Dedifferentiated amniotic fluid mesenchymal stem cell (primary cell): ENCODE measurements around the gene FOSL1.

Experiments
- DNase-seq: peaks from one replicate; pipeline ENCODE4 v3.0.0-alpha.2; 2016; ENCODE audit errors: extremely low spot score

FOSL1 gene

DNA sequence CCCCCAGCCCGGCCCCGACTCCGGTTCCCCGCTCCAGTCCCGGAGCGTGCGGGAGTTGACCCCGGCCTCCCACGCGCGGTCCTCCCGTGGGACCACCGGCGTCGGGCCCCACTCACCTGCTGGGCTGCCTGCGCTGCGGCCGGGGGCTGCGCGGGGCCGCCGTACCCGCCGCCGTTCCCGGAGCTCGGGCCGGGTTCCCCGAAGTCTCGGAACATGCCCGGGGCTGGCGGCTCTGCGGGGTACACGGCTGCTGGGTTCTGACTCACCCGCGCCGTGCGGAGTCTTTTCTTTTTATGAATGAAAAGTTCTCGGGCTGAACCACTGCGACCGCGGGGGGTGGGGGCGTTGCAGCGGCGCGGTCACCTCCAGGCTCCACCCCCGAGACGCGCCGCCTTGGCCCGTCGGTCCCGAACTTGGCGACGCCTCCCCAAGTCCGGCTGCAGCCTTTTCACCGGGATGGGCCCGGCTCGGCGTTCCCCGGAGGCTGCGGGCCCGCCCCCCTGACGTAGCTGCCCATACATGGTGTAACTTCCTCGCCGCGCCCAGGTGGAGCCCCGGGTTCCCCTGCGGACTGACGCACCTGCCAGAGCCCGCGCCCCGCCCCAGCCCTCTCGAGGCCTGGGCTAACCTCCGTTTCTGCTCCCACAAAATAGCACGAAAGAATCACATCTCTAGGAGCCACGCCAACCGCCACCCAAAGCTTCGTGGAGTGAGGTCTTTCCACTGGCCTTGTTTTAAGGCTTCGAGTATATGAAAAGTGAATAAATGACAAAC is at the start of gene FOSL1:
FOSL1 (minus strand) TSS at position 264 of the 774 bp plus-strand sequence; CDS start at position 215, 49 bp downstream.
- peak; percentile 79 for DNase-seq

DNA sequence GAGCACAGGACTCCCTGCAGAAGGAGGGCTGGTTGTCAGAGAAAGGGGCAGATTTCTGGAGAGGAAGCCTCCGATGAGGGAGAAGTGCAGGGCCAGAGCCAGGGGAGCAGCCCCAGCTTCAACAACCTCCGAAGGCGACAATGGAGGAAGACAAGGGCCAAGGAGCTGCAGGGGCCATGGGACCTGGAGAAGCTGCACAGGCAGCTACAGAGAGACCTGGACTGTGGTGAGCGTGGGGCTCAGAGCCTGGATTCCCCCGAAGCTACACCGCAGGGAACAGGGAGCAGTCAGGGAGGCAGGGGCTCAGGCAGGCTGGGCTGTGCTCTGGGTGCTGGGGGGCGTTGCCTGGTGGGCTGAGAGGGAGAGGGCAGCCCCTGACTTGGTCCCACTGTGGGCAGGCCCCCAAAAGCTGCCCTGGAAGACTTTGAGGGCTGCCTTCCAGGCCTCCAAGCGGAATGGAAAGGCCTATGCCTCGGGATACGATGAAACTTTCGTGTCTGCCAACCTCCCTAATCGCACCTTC is 47.5 kb upstream of the FOSL1 start:
- DNase-seq, result no peak

DNA sequence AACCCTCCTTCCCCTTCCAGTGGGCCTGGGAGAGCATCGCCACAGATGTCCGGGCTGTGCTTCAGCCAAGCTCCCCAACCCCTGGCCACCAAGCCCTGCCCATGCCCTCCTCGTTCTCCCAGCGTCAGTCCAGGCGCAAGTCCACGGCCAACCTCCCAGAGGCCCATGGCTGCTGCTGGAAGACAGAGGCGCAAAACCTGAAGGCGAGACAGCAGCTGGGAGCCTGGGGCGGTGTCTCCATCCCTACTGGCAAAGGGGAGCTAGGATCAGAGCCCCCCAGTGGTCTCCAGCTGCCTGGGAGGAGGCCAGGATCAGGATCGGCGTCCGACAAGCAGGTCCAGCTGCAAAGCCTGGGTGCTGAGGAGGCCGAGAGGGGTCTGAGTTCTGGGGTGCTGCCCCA is 46.9 kb upstream of the FOSL1 start:
- no peak for DNase-seq

DNA sequence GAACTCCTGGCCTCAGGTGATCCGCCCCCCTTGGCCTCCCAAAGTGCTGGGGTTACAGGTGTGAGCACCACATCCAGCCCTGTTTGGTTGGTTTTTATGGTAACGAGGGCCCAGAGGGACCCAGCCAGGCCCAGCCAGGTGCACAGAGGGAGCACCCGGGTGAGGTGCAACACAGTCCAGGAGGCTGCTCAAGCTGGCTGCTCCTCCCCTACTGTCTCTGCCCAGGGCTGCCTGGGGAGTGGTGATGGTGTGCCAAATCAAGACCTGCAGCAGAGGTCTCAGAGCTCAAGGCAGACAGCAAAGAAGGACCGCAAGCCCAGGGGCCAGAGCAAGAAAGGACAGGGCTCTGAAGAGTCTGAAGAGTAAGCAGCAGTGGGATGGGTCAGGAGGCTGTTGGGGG is 46.5 kb upstream of the FOSL1 start:
- DNase-seq, result no peak

DNA sequence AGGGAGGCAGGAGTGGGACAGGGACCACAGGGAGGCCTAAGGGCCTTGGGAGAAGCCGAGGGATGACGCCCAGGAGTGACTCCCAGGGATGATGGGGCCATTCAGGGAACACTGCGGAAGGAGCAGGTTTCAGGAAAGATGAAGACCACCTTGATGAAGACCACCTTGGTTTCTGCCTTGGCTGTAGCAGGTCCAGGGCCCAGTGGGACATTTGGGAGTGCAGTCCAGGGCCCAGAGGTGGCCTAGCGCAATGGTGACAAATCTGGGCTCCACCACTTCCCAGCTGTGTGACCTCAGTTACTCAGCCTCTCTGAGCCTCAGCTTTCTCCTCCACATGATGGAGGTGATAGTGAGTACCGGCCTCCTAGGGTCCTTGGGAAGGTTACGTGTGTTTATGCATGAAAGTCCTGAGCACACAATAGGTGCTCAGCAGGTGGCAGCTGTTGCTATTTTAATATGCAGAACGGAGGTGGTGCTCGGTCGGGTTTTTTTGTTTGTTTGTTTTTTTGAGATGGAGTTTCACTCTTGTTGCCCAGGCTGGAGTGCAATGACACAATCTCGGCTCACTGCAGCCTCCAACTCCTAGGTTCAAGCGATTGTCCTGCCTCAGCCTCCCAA is 45.9 kb upstream of the FOSL1 start:
- DNase-seq, result no peak

DNA sequence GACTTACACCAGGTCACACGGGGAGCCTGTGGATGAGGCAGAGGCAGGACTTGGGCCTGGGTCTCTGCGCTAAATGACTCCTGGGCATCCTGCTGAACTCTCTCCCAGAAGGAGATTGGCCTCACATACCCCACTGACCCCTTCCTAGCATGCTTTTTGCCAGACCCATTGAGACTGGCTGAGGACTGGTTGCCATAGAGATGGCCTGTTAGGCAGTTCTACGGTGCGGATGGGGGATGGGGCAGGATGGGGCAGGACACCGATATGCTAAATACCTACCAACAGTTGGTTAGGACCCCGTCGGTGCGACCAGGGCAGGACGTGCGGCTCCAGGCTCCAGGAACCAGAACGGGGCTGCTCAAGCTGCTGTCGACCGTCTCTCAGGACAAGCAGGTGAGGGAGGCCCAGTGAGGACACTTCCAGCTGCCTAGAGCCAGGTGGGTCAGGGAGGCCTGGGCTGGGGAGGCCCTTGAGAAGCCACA is 45.3 kb upstream of the FOSL1 start, which contains the start of gene TSGA10IP:
TSGA10IP (plus strand) TSS at position 51 of the 482 bp plus-strand sequence; CDS start at position 247, 196 bp downstream.
- DNase-seq, result no peak

DNA sequence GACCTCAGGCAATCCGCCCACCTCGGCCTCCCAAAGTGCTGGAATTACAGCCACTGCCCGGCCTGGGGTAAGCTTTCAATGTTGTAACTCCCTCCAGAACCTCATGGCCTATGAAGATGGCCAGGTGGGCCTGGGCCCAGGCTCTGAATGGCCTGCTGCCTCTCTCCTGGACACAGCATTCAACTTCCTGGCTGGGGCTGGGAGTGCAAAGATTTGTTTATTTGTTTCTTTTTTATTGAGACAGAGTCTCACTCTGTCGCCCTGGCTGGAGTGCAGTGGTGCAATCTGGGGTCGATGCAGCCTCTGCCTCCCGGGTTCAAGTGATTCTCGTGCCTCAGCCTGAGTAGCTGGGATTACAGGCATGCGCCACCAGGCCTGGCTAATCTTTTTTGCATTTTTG is 44.6 kb upstream of the FOSL1 start:
- no peak for DNase-seq

DNA sequence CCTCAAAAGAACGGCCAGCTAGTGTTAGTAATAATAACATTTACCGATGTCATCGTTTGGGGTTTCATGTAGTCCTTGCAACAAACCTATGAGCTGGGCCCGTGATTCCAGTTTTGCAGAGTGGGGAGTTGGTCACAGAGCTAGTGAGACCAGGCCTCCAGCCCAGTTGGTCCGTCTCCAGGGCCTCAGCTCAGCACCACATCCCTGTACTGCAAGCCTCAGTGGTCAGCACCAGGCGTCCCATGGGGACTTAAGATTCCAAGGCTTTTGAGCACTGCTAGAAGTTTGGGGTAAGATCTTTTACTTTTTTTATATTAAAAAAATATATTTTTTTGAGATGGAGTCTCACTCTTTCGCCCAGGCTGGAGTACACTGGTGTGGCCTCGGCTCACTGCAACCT is 44.0 kb upstream of the FOSL1 start:
- no peak for DNase-seq

DNA sequence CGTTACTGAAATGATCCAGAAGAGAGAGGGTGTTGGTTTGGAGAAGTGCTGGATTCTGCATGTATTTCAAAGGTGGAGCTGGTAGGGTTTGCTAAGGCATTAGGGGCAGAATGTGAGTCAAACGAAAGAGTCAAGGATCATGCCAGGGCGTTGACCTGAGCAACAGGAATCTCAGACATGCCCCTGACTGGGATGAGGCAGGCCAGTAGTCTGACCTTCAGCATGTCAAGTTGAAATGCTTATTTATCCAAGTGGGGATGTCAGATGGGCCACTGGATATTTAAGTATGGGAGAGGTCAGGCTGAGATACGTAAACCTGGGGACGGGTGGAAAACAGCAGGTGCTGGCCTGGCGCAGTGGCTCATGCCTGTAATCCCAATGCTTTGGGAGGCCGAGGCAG is 42.3 kb upstream of the FOSL1 start:
- no peak for DNase-seq

DNA sequence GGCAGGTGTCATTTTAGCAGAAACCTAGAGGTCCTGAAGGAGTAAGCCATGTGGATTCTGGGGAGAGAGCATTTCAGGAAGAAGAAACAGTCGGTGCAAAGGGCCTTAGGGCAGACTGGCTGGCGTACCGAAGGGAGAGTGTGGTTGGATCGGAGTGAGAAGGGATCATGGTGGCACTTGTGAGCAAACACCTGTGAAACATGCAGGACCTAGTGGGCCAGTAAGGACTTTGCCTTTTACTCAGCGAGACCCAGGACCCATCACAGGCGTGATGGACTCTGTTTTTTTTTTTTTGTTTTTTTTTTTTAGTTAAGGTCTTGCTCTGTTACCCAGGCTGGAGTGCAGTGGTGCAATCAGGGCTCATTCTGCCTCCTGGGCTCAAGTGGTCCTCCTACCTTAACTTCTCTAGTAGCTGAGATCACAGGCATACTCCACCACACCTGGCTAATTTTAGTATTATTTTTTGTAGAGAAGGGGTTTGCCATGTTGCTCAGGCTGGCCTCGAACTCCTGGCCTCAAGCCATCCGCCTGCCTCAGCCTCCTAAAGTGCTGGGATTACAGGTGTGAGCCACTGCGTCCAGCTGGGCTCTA is 41.6 kb upstream of the FOSL1 start:
- DNase-seq, result no peak

DNA sequence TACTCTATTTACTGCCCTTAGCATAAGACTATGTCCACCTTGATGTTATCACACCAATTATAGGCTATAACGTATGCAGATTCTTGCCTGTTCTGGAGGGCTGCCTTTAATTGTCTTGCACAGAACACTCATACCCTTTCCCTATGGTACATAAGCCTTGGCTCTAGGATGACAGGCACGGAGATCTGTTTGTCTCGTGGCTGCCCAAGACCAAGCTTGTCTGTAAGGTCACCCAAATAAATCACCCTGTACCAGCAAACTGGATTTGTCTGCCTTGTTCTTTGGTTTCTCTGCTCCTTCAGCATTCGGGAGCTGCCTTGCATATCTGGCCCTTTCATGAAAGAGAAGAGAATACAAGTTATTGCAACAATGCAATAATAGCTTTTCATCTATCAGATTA is 37.6 kb upstream of the FOSL1 start:
- DNase-seq, result no peak

DNA sequence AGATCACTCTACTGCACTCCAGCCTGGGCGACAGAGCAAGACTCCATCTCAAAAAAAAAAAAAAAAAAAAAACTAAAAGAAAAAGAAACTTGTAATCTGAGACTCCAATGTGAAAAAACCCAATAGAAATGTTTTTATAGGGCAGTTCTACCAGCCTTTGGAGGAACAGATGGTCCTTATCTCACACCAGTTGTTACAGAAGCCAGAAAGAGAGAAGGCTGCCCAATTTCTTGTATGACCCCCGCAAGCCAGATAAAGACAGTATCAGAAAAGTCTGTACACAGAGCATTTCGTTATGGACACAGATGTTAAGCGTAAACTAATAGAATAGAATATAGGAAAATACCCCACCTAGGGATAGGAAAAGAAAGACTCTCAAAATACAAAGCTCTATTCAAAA is 33.8 kb upstream of the FOSL1 start:
- DNase-seq, result no peak

DNA sequence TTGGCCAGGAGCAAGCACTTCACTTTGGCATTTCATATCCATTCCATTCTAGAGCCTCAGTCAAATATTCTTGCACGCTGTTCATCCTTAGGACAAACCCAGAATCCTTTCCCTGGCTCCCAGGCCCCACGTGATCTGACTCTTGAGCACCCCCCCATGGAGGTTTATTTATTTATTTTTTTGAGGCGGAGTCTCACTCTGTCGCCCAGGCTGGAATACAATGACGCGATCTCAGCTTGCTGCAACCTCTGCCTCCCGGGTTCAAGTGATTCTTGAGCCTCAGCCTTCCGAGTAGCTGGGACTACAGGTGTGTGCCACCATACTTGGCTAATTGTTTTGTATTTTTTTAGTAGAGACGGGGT is 32.4 kb upstream of the FOSL1 start:
- DNase-seq, result no peak

DNA sequence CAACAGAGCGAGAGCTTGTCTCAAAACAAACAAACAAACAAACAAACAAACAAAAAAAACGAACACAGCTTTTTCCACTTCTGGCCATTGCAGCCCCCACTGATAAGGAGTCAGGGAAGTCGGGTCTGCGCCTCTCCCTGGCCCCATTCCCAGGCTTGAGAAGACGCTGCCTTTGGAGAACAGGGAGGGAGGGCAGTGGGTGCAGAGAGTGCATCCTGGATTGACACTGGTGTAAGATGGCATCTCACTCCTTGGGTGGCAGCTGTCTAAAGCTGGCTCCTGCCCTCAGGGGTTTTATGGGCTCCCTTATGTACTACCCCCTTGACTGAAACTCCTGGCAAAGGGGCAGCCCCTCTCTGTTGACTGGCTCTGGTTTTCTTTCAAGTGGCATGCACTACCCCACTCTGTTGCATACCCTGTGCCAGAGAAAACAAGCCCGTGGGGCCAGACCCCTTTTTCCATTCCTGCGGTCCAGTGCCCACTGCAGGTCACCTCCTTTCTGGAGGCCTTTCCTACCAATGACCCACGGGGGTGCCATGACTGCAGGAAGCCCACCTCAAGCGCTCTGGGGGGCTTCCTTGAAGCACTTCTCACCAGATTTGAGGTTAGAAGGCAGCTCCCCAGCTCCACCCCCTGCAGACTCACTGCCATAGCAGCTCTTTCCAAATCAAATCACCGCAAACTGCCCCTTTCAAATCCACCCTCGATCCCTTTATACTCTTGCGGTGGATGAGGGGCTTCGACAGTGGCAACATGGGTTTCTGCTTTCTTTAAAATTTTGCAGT is 31.8 kb upstream of the FOSL1 start:
- DNase-seq, result no peak

DNA sequence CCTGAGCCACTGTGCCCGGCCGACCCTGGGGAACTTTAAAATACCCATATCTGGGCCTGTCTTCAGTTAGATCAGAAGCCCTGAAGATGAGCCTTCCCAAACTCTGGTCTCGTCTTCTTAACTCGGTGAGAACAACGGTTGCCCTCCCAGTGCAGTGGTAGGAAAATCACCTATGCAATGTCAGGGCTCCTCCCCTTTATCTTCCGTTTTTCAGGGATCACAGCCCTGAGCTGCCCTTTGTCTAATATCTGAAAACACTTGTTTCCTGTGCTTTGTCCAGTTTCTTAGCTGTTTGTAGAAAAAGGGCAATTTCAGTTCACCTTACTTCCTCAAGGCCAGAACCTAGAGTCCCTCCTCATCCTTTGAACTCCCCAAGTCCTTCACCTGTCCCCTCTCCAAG is 28.5 kb upstream of the FOSL1 start:
- DNase-seq, result no peak

DNA sequence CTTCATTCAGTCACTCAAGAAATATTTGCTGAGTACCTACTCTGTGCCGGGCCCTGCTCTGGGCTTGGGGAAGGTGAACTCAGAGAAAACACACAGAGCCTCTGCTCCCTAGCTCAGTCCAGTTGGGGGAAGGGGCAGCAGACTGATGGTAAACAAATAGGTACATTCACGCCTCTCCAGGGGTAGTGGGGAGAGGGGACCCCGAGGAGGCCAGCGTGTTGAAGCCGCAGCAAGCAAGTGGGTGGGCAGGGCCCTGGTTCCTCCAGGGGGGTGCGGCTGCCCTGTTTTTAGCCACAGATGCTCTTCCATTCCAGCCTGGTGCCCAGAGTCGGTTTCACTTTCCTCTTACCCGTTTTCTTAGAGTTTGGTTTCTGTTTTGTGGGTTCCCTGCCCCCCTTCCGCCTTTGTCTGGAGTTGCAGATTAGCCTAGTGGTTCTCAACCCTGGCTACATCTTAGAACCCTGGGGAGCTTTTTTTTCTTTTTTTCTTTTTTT is 27.8 kb upstream of the FOSL1 start:
- DNase-seq, result no peak

DNA sequence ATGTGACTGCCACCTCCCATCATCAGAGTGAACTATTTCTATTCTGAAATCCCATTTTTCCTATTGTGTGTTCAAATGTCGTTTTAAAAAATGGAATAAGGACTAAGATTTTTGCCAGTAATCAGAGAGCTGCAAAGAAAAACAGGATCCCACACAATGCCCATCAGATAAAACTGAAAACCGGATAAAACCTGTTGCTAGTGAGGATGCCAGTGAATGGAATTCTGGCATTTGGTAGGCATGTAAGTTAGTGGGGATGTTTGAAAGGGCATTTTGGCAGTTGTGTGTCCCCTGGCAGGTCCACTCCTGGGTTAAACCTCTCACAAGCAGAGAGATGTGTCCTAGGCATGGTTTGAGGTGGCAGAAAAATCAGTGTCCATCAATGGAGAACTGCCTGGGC is 25.2 kb upstream of the FOSL1 start:
- DNase-seq, result no peak

DNA sequence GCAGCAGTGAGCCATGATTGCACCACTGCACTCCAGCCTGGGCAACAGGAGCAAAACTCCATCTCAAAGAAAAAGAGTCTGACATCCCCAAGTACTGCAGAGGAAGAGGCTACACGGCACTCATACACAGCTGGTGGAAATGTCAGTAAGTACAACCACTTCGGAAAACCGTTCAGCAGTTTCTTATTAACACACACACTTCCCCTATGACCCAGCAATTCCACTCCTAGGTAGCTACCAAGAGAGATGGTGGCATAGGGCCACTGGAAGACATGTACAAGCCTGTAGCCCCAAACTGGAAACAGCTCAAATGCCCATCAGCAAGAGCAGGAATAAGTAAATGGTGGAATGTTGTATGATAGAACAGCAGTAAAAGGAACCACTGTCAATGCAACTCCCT is 22.4 kb upstream of the FOSL1 start:
- DNase-seq, result no peak

DNA sequence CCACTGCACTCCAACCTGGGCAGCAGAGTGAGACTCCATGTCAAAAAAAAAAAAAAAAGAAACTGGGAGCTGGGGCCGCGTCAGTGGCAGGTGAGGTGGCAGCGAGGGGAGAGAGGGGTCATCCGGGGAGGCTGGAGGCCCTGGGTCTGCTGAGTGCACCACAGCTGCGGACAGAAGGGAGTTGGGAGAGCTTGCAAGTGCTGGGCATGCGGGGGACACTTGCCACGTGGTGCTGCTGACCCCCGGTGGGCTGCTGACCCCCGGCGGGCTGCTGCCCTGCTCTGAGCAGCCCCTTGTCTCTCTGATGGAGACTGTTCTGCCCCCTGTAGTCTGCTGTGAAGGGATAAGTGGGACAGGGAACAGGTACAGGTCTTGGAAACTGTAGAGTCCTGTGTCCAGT is 21.7 kb upstream of the FOSL1 start:
- no peak for DNase-seq

DNA sequence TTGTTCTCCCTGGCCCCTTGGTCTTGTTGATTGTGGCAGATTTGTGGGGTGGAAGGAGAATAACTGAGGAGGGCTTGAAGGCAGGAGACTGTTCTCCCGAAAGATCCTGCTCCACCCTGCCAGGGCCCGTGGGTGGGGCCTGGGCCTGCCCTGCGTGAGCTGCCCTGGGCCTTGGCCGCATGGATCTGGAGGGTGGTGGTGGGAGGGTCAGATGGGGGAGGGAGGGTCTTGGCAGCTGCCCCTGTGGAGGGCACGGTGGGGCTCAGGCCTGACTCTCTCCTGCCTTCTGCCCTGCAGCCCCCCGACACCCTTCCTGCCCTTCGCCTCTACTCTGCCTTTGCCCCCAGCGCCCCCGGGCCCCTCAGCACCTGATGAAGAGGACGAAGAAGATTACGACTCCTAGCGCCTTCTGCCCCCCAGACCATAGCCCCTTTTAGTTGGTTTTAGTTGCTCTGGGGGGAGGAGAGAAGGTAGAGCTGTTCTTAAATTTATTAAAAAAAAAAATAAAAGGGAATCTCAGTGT is 20.9 kb upstream of the FOSL1 start:
- DNase-seq, result no peak

DNA sequence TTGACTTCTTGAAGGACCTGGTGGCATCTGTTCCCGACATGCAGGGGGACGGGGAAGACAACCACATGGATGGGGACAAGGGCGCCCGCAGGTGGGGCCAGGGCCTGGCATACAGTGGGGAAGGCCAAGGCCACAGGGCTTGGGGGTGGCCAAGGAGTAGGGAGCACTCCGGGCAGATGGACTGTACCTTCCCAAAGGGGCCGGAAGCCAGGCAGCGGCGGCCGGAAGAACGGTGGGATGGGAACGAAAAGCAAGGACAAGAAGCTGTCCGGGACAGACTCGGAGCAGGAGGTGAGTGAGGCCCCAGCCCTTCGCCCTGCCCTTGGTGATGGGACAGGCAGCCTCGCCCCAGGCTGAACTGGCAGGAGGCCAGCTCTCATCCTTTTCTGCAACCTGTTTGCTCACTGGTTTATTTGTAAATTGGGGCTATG is 20.2 kb upstream of the FOSL1 start:
- no peak for DNase-seq
